Neural progenitor cell (in vitro differentiated cells): Measurements from ENCODE around the gene MARCHF6. TPM values are rescaled to one million over a fixed set of nuclear protein-coding genes. Genes with fewer than 3 reads are reported as not detected.
A peak's percentile ranks its signal among the peaks of the same experiment; 100 is the strongest.

Experiments
- DNase-seq: peaks from one replicate; pipeline ENCODE4 v3.0.0-alpha.2; 2016; ENCODE audit warnings: low spot score
- H2AFZ ChIP-seq: fragments of 200-600 bp; sonication (generic); replicated peaks from 2 replicates; pipeline ENCODE4 v1.6.1; 2016; ENCODE audit warnings: antibody characterized with exemption
- H3F3A ChIP-seq: fragments of 200-600 bp; sonication (generic); 2 replicates; pipeline ENCODE4 v1.6.1; 2016; ENCODE audit warnings: antibody characterized with exemption, low read depth
- H3K27ac ChIP-seq: fragments of 200-600 bp; sonication (generic); 2 replicates; pipeline ENCODE4 v1.5.1; 2016; ENCODE audit warnings: mild to moderate bottlenecking
- H3K27me3 ChIP-seq: fragments of 200-600 bp; sonication (generic); 2 replicates; pipeline ENCODE4 v1.6.1; 2016; ENCODE audit warnings: mild to moderate bottlenecking, moderate library complexity
- H3K36me3 ChIP-seq: fragments of 200-600 bp; sonication (generic); 2 replicates; pipeline ENCODE4 v1.5.1; 2016
- H3K4me1 ChIP-seq: fragments of 200-600 bp; sonication (generic); 2 replicates; pipeline ENCODE4 v1.6.1; 2016; ENCODE audit warnings: mixed run types
- H3K4me2 ChIP-seq: fragments of 200-600 bp; sonication (generic); 2 replicates; pipeline ENCODE4 v1.6.1; 2016
- H3K4me3 ChIP-seq: fragments of 200-600 bp; sonication (generic); 2 replicates; pipeline ENCODE4 v1.5.1; 2016
- H3K79me2 ChIP-seq: fragments of 200-600 bp; sonication (generic); 2 replicates; pipeline ENCODE4 v1.6.1; 2016; ENCODE audit warnings: low read depth
- H3K9ac ChIP-seq: fragments of 200-600 bp; sonication (generic); 2 replicates; pipeline ENCODE4 v1.6.1; 2016
- H3K9me3 ChIP-seq: fragments of 200-600 bp; sonication (generic); 2 replicates; pipeline ENCODE4 v1.5.1; 2016; ENCODE audit warnings: low read depth
- H4K20me1 ChIP-seq: fragments of 200-600 bp; sonication (generic); 2 replicates; pipeline ENCODE4 v1.6.1; 2016; ENCODE audit warnings: low read depth
- H3K27ac Mint-ChIP-seq: 3 replicates; pipeline ENCODE4 v1.8.0; 2021; ENCODE audit warnings: mixed read lengths
- H3K27me3 Mint-ChIP-seq: 2 replicates; pipeline ENCODE4 v1.8.0; 2022; ENCODE audit warnings: low read depth, mild to moderate bottlenecking, inconsistent platforms, moderate library complexity, mixed read lengths; ENCODE audit not compliant: insufficient read depth
- H3K36me3 Mint-ChIP-seq: 3 replicates; pipeline ENCODE4 v1.8.0; 2021; ENCODE audit warnings: mixed read lengths
- H3K4me1 Mint-ChIP-seq: 3 replicates; pipeline ENCODE4 v1.8.0; 2021; ENCODE audit warnings: mixed read lengths
- H3K4me3 Mint-ChIP-seq: 3 replicates; pipeline ENCODE4 v1.8.0; 2021; ENCODE audit warnings: mild to moderate bottlenecking, moderate library complexity, mixed read lengths
- H3K9me3 Mint-ChIP-seq: 3 replicates; pipeline ENCODE4 v1.8.0; 2020; ENCODE audit warnings: mixed read lengths
- EZH2 ChIP-seq: fragments of 200-600 bp; sonication (generic); IDR thresholded peaks from 2 replicates; pipeline ENCODE4 v1.6.1; 2017; ENCODE audit warnings: antibody characterized with exemption, mild to moderate bottlenecking, moderate library complexity
- EZH2phosphoT487 ChIP-seq: fragments of 200-600 bp; sonication (generic); IDR thresholded peaks from 2 replicates; pipeline ENCODE4 v1.6.1; 2017; ENCODE audit warnings: antibody characterized with exemption
- total RNA-seq: library from RNA; depleted of rRNA; stranded (reverse); fragments of >200 nt; gene quantifications from 2 replicates; pipeline ENCODE4 v1.2.3, GENCODE V29; 2015; ENCODE audit warnings: low replicate concordance
- TF ChIP-seq, protein P1 (sequence below): fragments of 200-600 bp; sonication (generic); IDR thresholded peaks from 2 replicates; pipeline ENCODE4 v1.5.1; 2017; ENCODE audit warnings: antibody characterized with exemption, mild to moderate bottlenecking

Gene MARCHF6
- total RNA-seq, 1 donor from 2014 or later = 151 TPM

DNA sequence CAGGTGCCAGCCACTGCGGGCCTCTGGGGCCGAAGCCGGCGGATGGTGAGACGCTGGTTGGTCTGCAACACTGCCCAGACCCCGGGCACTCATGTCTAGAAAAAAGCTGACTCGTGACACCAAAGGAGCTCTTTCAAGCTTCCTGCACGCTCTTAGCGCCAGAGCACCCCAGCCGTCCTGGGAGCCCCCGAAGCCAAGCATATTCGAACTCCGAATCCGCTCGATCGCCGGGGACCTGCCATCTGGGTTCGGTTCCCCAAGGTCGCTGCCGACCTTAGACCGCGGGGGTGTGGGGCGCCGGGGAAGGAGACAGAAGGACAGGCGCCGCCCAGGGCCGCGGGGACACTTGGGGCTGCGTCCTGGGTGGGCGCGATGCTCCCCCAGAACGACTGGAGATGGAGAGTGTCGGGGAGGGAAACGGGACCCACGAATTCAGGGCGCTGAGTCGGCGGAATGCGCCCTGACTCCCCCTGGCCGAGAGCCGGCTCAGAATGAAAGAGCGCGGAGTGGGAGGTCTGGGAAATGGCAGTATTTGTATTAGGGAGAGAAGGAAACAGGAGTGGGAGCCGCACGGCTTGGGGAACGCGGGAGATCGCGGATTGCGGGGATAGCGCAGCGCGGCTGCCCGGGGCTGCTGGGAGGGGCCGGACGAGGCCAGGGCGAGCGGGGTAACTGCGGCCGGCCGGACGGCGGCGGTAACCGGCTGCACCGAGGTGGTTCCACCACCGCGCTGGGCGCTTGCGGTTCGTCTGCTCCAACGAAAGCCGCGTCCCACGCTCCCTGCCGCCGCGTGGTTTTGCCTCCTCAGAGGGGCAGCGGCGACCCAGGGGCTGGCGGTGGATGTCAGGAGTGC is 20.1 kb upstream of the MARCHF6 start:
- Histone ChIP-seq H3K4me2 (peak overlapping the region; percentile 94), H3K4me1 (peaks cover 6% of the 10 kb centered on the region), H4K20me1 (no peaks in the 10 kb centered on the region), H3K9ac (no peak overlapping the region), H3K27ac (no peak overlapping the region), H3K79me2 (no peaks in the 10 kb centered on the region), H3K9me3 (no peaks in the 10 kb centered on the region), H3K27me3 (peaks cover 71% of the 10 kb centered on the region), H3K36me3 (no peaks in the 10 kb centered on the region), H3K4me3 (peak overlapping the region; percentile 74), H3F3A (peaks cover 5% of the 10 kb centered on the region), H2AFZ (peak overlapping the region; percentile 84)
- peaks cover 37% of the 10 kb centered on the region for H3K27me3 Mint-ChIP-seq
- peak overlapping the region; percentile 88 for H3K4me3 Mint-ChIP-seq
- peaks cover 8% of the 10 kb centered on the region for H3K36me3 Mint-ChIP-seq
- TF ChIP-seq EZH2phosphoT487 (peak; percentile 88), EZH2 (peak; percentile 93)
- TF ChIP-seq, protein P1, sequence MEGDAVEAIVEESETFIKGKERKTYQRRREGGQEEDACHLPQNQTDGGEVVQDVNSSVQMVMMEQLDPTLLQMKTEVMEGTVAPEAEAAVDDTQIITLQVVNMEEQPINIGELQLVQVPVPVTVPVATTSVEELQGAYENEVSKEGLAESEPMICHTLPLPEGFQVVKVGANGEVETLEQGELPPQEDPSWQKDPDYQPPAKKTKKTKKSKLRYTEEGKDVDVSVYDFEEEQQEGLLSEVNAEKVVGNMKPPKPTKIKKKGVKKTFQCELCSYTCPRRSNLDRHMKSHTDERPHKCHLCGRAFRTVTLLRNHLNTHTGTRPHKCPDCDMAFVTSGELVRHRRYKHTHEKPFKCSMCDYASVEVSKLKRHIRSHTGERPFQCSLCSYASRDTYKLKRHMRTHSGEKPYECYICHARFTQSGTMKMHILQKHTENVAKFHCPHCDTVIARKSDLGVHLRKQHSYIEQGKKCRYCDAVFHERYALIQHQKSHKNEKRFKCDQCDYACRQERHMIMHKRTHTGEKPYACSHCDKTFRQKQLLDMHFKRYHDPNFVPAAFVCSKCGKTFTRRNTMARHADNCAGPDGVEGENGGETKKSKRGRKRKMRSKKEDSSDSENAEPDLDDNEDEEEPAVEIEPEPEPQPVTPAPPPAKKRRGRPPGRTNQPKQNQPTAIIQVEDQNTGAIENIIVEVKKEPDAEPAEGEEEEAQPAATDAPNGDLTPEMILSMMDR = peak; percentile 24
- H3K27ac Mint-ChIP-seq = peak overlapping the region; percentile 40
- DNase-seq = peak; percentile 72
- H3K4me1 Mint-ChIP-seq = peaks cover 22% of the 10 kb centered on the region
- H3K9me3 Mint-ChIP-seq = peaks cover 2% of the 10 kb centered on the region

DNA sequence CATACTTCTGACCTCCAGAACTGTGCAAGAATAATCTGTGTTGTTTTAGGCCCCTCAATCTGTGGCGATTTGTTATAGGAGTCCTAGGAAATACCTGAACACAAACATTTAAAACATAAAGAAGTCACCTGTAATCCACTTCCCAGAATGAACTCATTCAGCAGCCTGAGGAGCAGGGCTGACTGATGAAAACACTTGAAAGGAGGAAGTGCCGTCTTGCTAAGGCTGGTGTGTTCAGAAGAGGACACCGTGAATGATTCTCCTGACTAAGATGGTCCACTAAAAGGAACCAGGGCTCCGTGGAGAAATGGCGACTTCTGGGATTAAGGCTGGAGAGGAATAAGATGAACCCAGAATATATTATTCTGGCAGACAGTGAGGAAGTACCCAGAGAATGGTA is 18.7 kb upstream of the MARCHF6 start:
- TF ChIP-seq EZH2 (no peak), EZH2phosphoT487 (no peak)
- TF ChIP-seq, protein P1 = no peak
- Mint-ChIP-seq H3K36me3 (peaks cover 8% of the 10 kb centered on the region), H3K4me1 (peaks cover 34% of the 10 kb centered on the region), H3K27me3 (peaks cover 42% of the 10 kb centered on the region), H3K4me3 (peak overlapping the region; percentile 63), H3K27ac (peak overlapping the region; percentile 23), H3K9me3 (peaks cover 2% of the 10 kb centered on the region)
- Histone ChIP-seq H3F3A (peaks cover 12% of the 10 kb centered on the region), H4K20me1 (no peaks in the 10 kb centered on the region), H3K4me2 (no peak overlapping the region), H3K79me2 (no peaks in the 10 kb centered on the region), H2AFZ (no peak overlapping the region), H3K9me3 (no peaks in the 10 kb centered on the region), H3K36me3 (no peaks in the 10 kb centered on the region), H3K27ac (no peak overlapping the region), H3K27me3 (peaks cover 62% of the 10 kb centered on the region), H3K9ac (no peak overlapping the region), H3K4me3 (no peak overlapping the region), H3K4me1 (peaks cover 18% of the 10 kb centered on the region)
- DNase-seq = no peak

DNA sequence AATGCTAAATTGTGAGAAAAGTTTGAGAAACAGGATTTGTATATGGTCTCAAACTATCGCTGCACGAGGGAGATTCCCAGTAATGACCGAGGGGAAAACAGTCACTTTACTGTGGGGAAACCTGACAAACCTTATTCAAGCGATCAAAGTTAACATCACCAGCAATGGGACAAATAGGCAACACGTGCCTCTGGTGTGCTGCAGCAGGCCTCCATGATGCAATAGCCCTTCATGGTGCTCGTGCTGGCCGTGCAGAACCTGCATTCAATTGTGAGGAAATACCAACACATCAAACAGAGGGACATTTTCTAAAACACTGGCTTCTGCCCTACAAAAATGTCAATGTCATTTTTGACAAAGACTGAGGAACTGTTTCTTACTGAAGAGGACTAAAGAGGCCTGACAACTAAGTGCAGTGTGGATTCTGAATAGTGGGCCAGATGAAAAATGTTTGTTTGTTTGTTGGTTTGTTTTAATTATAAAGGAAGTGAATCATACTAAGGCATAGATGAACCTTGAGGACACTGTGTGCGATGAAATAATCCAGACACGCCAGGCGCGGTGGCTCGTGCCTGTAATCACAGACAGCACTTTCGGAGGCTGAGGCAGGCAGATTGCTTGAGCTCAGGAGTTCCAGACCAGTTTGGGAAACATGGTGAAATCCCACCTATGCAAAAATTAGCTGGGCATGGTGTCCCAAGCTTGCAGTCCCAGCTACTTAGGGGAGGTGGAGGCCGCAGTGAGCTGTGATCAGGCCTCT is 17.6 kb upstream of the MARCHF6 start:
- Histone ChIP-seq H3K79me2 (no peaks in the 10 kb centered on the region), H3K9me3 (no peaks in the 10 kb centered on the region), H3K4me2 (no peak overlapping the region), H3K36me3 (no peaks in the 10 kb centered on the region), H3K27me3 (peaks cover 51% of the 10 kb centered on the region), H3K9ac (no peak overlapping the region), H3K4me3 (no peak overlapping the region), H3K27ac (no peak overlapping the region), H3K4me1 (peaks cover 20% of the 10 kb centered on the region), H3F3A (peaks cover 14% of the 10 kb centered on the region), H4K20me1 (no peaks in the 10 kb centered on the region), H2AFZ (no peak overlapping the region)
- H3K9me3 Mint-ChIP-seq = peaks cover 2% of the 10 kb centered on the region
- peaks cover 8% of the 10 kb centered on the region for H3K36me3 Mint-ChIP-seq
- H3K4me1 Mint-ChIP-seq = peaks cover 40% of the 10 kb centered on the region
- peaks cover 45% of the 10 kb centered on the region for H3K27me3 Mint-ChIP-seq
- H3K4me3 Mint-ChIP-seq = no peak overlapping the region
- no peak overlapping the region for H3K27ac Mint-ChIP-seq
- no peak for TF ChIP-seq EZH2phosphoT487
- TF ChIP-seq, protein P1 = no peak
- TF ChIP-seq EZH2 = no peak
- no peak for DNase-seq
